ENCODE measurements around the gene SOX9.

DNA sequence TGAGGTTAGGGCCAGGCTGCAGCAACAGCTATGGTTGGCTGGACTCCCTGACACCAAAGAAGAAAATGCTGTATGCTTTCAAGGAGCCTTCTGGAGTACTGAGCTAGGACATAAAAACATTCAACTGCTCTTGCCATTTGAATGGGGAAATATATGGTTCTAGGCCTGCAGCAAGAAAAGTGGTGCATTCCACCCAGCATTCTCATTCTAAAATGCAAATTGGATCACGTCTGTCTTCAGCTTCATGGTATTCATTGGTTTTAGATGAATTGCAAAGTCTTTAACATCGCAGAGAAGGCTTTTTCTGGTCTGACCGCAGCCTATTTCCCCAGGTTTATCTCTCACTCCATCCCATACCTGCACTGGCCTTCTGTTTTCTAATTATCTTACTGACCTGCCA lies 27.1 kb upstream of the SOX9 start:
- TF ChIP-seq ZNF384 (IDR thresholded peaks at IDR 0.05) (no peak), LEF1 (IDR thresholded peaks at IDR 0.05; ENCODE audit: borderline replicate concordance) (no peak), BHLHE40 (IDR thresholded peaks at IDR 0.05; ENCODE audit: borderline replicate concordance) (no peak), L3MBTL2 (conservative IDR thresholded peaks at IDR 0.05) (no peak), FOXA1 (IDR thresholded peaks at IDR 0.05) (no peak), FOXK2 (IDR thresholded peaks at IDR 0.05) (no peak), CTBP1 (IDR thresholded peaks at IDR 0.05; ENCODE audit: borderline replicate concordance) (no peak), SP1 (IDR thresholded peaks at IDR 0.05) (no peak)
